Panc1 (cell line): ENCODE results near the gene C11orf42. TPM values are rescaled to one million over a fixed set of nuclear protein-coding genes. Genes with fewer than 3 reads are reported as not detected.

Experiments
- ATAC-seq: fragments of 200-7000 bp; cut with Tn5 transposase; 2 replicates; pipeline ENCODE4 v1.9.1; 2020; ENCODE audit warnings: mild to moderate bottlenecking, moderate library complexity
- BruUV-seq: library from RNA; stranded (reverse); fragments of 400-500 nt; replicated peaks from 2 replicates; lab custom pipeline; 2021; lab: Mats Ljungman, UMichigan
- CTCF ChIA-PET: fragments of 300-600 bp; sonication (Branson Sonifier 250); formaldehyde crosslinking; loops from one replicate; lab custom pipeline; 2022; ENCODE audit warnings: antibody characterized with exemption; lab: Charles Lee
- POLR2A ChIA-PET: fragments of 300-600 bp; sonication (Branson Sonifier 250); formaldehyde crosslinking; loops from one replicate; lab custom pipeline; 2022; ENCODE audit warnings: antibody characterized with exemption; lab: Charles Lee
- DNase-seq: peaks from one replicate; pipeline ENCODE4 v3.0.0-alpha.2; 2010; ENCODE audit warnings: low read depth, low spot score
- H3K27ac ChIP-seq: 2 replicates; pipeline ENCODE4 v1.5.1; 2011; ENCODE audit warnings: mild to moderate bottlenecking, low read length, inconsistent platforms
- H3K27me3 ChIP-seq: fragments of 200-500 bp; sonication (Bioruptor generic); 2 replicates; pipeline ENCODE4 v1.6.0; 2014; ENCODE audit warnings: low read length, inconsistent platforms; ENCODE audit not compliant: control insufficient read depth, insufficient read depth
- H3K36me3 ChIP-seq: fragments of 200-500 bp; sonication (Bioruptor generic); 2 replicates; pipeline ENCODE4 v1.5.1; 2014; ENCODE audit warnings: inconsistent platforms, mild to moderate bottlenecking, low read length, moderate library complexity; ENCODE audit not compliant: control insufficient read depth, insufficient read depth
- H3K4me1 ChIP-seq: 2 replicates; pipeline ENCODE4 v1.5.1; 2011; ENCODE audit warnings: inconsistent platforms, mild to moderate bottlenecking, low read length, moderate library complexity; ENCODE audit not compliant: control insufficient read depth, insufficient read depth
- H3K4me3 ChIP-seq, 2 experiments: 2 replicates each; pipeline ENCODE4 v1.5.1; 2011 to 2012; ENCODE audit warnings: low read depth in 2 of 2, low read length in 2 of 2, mild to moderate bottlenecking in 2 of 2, inconsistent platforms in 1 of 2, moderate library complexity in 1 of 2
- H3K9me3 ChIP-seq: fragments of 200-500 bp; sonication (Bioruptor generic); 2 replicates; pipeline ENCODE4 v1.5.1; 2014; ENCODE audit warnings: low read depth, mild to moderate bottlenecking, inconsistent platforms, low read length, moderate library complexity; ENCODE audit not compliant: control insufficient read depth, insufficient read depth
- POLR2AphosphoS5 ChIP-seq: IDR thresholded peaks from 2 replicates; pipeline ENCODE4 v1.6.1; 2012; ENCODE audit warnings: mild to moderate bottlenecking, low read depth, low read length, moderate library complexity
- SIN3A ChIP-seq: IDR thresholded peaks from 2 replicates; pipeline ENCODE4 v1.6.1; 2012; ENCODE audit warnings: low read depth, mild to moderate bottlenecking, low read length, moderate library complexity, borderline replicate concordance; ENCODE audit not compliant: insufficient read depth
- TCF7L2 ChIP-seq: IDR thresholded peaks from 2 replicates; pipeline ENCODE4 v1.6.1; 2011; ENCODE audit warnings: mild to moderate bottlenecking, low read depth, low read length, inconsistent platforms
- in situ Hi-C: cut with HindIII; loops from 2 replicates; pipeline ENCODE4 v1.10.0; 2016; ENCODE audit warnings: low sequenced_read_pairs, low pct_unique_long_range_greater_than_20kb
- intact Hi-C: fragments of 100-400 bp; cut with micrococcal nuclease; formaldehyde crosslinking; loops from one replicate; pipeline ENCODE4 v1.10.0; 2022; ENCODE audit not compliant: unreplicated experiment
- total RNA-seq: library from RNA; stranded (reverse); gene quantifications from one replicate; pipeline ENCODE4 v1.2.1, GENCODE V29; 2021; ENCODE audit not compliant: unreplicated experiment
- TF ChIP-seq, protein P1 (sequence below): fragments of 450-650 bp; IDR thresholded peaks from 2 replicates; pipeline ENCODE4 v1.5.1; 2017; ENCODE audit warnings: mild to moderate bottlenecking
- TF ChIP-seq, protein P2 (sequence below), 2 experiments: IDR thresholded peaks; 2 replicates each; pipeline ENCODE4 v1.6.1; 2011 to 2012; ENCODE audit warnings: low read depth in 2 of 2, control low read depth in 1 of 2, low read length in 1 of 2, mild to moderate bottlenecking in 1 of 2, moderate library complexity in 1 of 2; ENCODE audit not compliant: insufficient read depth in 1 of 2

Gene C11orf42
- total RNA-seq, 1 experiment from 2014 or later = not detected

DNA sequence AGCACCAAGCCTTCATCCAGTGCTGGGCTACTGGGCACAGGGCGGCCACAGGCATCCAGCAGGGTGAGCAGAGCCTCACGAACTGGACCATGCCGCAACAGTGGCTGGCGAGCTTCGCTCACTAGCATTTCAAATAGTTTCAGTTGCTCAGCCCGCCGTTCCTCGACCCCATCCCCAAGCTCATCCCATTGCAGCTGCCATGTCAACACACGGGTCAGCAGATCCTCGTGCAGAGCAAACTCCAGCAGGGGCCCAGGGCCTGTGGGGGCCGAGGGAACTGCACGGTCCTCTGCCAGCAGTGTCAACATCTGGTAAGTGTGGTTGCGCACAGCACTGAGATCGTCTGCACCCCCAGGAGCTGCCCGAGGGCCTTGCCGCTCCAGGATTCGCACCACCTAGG lies 18.5 kb downstream of the C11orf42 start:
- Histone ChIP-seq H3K27ac (no peak overlapping the region), H3K36me3 (peaks cover 2% of the 10 kb centered on the region; the same call in 1 of the 2 replicates), H3K9me3 (no peaks in the 10 kb centered on the region), H3K27me3 (no peaks in the 10 kb centered on the region), H3K4me1 (no peaks in the 10 kb centered on the region), H3K4me3 (no peak overlapping the region)
- ChIA-PET CTCF (no interaction called here), POLR2A (no interaction called here)
- ATAC-seq (no peak), DNase-seq (no peak)
- TF ChIP-seq POLR2AphosphoS5 (no peak), TCF7L2 (no peak), SIN3A (no peak)
- TF ChIP-seq, protein P1, sequence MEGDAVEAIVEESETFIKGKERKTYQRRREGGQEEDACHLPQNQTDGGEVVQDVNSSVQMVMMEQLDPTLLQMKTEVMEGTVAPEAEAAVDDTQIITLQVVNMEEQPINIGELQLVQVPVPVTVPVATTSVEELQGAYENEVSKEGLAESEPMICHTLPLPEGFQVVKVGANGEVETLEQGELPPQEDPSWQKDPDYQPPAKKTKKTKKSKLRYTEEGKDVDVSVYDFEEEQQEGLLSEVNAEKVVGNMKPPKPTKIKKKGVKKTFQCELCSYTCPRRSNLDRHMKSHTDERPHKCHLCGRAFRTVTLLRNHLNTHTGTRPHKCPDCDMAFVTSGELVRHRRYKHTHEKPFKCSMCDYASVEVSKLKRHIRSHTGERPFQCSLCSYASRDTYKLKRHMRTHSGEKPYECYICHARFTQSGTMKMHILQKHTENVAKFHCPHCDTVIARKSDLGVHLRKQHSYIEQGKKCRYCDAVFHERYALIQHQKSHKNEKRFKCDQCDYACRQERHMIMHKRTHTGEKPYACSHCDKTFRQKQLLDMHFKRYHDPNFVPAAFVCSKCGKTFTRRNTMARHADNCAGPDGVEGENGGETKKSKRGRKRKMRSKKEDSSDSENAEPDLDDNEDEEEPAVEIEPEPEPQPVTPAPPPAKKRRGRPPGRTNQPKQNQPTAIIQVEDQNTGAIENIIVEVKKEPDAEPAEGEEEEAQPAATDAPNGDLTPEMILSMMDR = no peak
- TF ChIP-seq, protein P2, sequence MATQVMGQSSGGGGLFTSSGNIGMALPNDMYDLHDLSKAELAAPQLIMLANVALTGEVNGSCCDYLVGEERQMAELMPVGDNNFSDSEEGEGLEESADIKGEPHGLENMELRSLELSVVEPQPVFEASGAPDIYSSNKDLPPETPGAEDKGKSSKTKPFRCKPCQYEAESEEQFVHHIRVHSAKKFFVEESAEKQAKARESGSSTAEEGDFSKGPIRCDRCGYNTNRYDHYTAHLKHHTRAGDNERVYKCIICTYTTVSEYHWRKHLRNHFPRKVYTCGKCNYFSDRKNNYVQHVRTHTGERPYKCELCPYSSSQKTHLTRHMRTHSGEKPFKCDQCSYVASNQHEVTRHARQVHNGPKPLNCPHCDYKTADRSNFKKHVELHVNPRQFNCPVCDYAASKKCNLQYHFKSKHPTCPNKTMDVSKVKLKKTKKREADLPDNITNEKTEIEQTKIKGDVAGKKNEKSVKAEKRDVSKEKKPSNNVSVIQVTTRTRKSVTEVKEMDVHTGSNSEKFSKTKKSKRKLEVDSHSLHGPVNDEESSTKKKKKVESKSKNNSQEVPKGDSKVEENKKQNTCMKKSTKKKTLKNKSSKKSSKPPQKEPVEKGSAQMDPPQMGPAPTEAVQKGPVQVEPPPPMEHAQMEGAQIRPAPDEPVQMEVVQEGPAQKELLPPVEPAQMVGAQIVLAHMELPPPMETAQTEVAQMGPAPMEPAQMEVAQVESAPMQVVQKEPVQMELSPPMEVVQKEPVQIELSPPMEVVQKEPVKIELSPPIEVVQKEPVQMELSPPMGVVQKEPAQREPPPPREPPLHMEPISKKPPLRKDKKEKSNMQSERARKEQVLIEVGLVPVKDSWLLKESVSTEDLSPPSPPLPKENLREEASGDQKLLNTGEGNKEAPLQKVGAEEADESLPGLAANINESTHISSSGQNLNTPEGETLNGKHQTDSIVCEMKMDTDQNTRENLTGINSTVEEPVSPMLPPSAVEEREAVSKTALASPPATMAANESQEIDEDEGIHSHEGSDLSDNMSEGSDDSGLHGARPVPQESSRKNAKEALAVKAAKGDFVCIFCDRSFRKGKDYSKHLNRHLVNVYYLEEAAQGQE (IDR thresholded peaks at IDR 0.05; ENCODE audit: insufficient read depth in 1 of 2, low read depth in 2 of 2, low read length in 1 of 2) = no peak
- intact Hi-C loops = no loop called here
- in situ Hi-C loops = no loop called here
- no TSS peak for BruUV-seq

DNA sequence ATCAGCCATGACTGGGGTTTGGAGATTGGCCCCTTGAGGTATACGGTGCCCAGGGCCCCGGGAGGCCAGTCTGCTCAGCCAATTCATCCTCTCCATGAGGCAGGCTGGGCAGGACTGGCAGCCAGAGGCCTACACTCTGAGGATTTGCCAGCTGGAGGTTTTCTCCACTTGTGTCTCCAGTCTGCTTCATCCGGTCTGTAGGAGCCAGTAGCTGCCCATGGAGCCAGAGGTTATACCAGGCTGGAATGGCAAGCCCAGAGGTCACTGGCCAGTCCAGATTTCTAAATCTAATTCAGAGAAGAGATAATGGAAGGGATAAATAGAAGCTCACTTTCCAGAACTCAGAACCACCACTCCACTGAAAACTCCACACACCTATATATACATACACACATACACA lies 19.1 kb downstream of the C11orf42 start:
- H3K27me3 ChIP-seq = no peaks in the 10 kb centered on the region
- DNase-seq (no peak), ATAC-seq (no peak)
- H3K27ac ChIP-seq = no peak overlapping the region
- intact Hi-C loops = no loop called here
- CTCF ChIA-PET = no interaction called here
- no TSS peak for BruUV-seq
- POLR2A ChIA-PET = no interaction called here
- in situ Hi-C loops = no loop called here
- no peaks in the 10 kb centered on the region for H3K4me1 ChIP-seq
- H3K4me3 ChIP-seq = no peak overlapping the region
- no peaks in the 10 kb centered on the region for H3K9me3 ChIP-seq
- H3K36me3 ChIP-seq = peaks cover 2% of the 10 kb centered on the region; the same call in 1 of the 2 replicates
- no peak for TF ChIP-seq TCF7L2

DNA sequence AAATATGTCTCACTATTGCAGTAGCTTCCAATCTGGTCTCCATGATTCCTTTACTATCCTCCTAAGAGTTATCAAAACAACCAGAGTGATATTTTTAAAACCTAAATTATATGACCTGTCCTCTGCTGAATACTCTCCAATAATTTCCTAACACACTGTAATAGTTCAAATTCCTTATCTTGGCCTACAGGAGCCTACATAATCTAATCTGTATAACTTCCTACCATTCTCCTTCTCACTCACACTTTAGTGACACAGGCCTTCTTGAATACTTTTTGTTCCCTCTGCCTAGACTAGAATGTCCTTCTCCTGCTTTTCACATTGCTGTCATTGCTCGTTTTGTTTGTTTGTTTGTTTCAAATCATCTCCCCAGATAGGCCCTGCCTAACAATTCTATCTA lies 19.7 kb downstream of the C11orf42 start:
- no TSS peak for BruUV-seq
- ChIA-PET CTCF (no interaction called here), POLR2A (no interaction called here)
- TF ChIP-seq TCF7L2 (no peak), SIN3A (no peak)
- TF ChIP-seq, protein P2 (IDR thresholded peaks at IDR 0.05; ENCODE audit: insufficient read depth in 1 of 2, low read depth in 2 of 2, low read length in 1 of 2) = no peak
- intact Hi-C loops (no loop called here), in situ Hi-C loops (no loop called here)
- no peaks in the 10 kb centered on the region for H3K9me3 ChIP-seq
- no peaks in the 10 kb centered on the region for H3K27me3 ChIP-seq
- H3K4me3 ChIP-seq = no peak overlapping the region
- DNase-seq (no peak), ATAC-seq (no peak)
- H3K36me3 ChIP-seq = peaks cover 2% of the 10 kb centered on the region; the same call in 1 of the 2 replicates
- H3K4me1 ChIP-seq = no peaks in the 10 kb centered on the region
- H3K27ac ChIP-seq = no peak overlapping the region
